GM12891 (cell line): Measurements from ENCODE around the gene GABBR1.

Experiments used
- POLR2A ChIP-seq: IDR thresholded peaks from 2 replicates; pipeline ENCODE4 v1.6.1; 2011; ENCODE audit warnings: low read depth, low read length, control low read depth
- POLR2AphosphoS5 ChIP-seq: IDR thresholded peaks from 2 replicates; pipeline ENCODE4 v1.6.1; 2011; ENCODE audit warnings: low read depth, low read length, control low read depth
- POU2F2 ChIP-seq: IDR thresholded peaks from 2 replicates; pipeline ENCODE4 v1.6.1; 2011; ENCODE audit warnings: low read depth, mild to moderate bottlenecking, control low read depth, low read length, moderate library complexity

DNA sequence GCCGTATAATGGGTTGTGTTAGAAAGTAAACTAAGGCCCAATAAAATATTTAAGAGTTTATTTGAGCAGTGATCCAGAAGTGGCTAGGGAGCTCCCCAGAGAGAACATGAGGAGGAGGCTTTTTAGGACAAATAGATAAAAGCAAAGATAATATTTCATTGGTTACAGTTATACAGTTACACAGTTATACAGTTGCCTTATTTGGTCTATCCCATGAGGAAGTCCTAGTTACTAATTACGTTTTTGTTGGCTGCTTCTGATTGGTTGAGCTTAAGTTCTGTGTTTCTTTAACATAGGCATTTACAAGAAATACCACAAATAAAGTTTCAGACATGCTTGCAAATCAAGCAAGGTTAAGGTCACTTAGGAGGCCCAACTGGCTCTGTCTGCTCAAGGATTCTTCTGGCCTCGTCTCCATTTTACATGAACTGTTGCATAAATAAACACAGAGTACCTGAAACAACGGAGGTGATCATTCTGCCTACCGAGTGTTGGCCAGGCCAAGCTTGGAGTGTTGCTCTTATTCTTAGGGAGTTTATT is 80.4 kb downstream of the GABBR1 start:
- TF ChIP-seq POU2F2 (no peak), POLR2AphosphoS5 (no peak), POLR2A (no peak)
